Tibial nerve (tissue), 4 donors: Measurements from ENCODE around the gene MAN2A2.

Experiments used
- EP300 ChIP-seq, 2 donors: sonication (generic); formaldehyde crosslinking; IDR thresholded peaks; one replicate each; pipeline ENCODE4 v1.6.1; 2017; ENCODE audit warnings: antibody characterized with exemption in 2 of 2, mild to moderate bottlenecking in 1 of 2
- POLR2A ChIP-seq, 2 donors: fragments of 450-650 bp; IDR thresholded peaks; one replicate each; pipeline ENCODE4 v1.6.1; 2017; ENCODE audit warnings: antibody characterized with exemption in 2 of 2, mild to moderate bottlenecking in 2 of 2, moderate library complexity in 2 of 2
- TF ChIP-seq, protein P1 (sequence below), 5 experiments: fragments of 200-600 bp in 3 of 5; fragments of 450-650 bp in 2 of 5; sonication (generic) in 3 of 5; IDR thresholded peaks; one replicate each; pipeline ENCODE4 v1.5.1; 2016 to 2019; ENCODE audit warnings: antibody characterized with exemption in 5 of 5, mild to moderate bottlenecking in 3 of 5, moderate library complexity in 2 of 5

DNA sequence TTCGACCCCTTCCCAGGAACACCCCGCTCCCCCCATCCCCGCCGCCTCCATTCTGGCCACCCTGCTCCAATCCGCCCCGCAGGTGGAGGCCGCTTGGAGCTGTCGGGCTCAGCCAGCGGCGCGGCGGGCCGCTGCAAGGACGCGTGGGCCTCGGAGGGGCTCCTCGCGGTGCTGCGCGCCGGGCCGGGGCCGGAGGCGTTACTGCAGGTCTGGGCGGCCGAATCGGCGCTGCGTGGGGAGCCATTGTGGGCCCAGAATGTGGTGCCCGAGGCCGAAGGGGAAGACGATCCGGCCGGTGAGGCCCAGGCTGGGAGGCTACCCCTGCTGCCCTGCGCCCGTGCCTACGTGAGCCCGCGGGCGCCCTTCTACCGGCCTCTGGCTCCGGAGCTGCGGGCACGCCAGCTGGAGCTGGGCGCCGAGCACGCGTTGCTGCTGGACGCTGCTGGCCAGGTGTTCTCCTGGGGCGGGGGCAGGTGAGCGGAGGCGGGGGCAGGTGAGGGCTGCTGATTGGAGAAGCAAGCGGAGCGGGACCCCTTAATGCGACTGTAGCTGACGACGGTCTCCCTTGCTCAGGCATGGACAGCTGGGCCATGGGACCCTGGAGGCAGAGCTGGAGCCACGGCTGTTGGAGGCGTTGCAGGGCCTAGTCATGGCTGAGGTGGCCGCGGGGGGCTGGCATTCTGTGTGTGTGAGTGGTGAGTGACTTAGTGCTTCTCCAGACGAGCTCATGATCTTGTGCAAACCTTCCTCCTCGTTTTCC is 54.1 kb downstream of the MAN2A2 start:
- TF ChIP-seq, protein P1, sequence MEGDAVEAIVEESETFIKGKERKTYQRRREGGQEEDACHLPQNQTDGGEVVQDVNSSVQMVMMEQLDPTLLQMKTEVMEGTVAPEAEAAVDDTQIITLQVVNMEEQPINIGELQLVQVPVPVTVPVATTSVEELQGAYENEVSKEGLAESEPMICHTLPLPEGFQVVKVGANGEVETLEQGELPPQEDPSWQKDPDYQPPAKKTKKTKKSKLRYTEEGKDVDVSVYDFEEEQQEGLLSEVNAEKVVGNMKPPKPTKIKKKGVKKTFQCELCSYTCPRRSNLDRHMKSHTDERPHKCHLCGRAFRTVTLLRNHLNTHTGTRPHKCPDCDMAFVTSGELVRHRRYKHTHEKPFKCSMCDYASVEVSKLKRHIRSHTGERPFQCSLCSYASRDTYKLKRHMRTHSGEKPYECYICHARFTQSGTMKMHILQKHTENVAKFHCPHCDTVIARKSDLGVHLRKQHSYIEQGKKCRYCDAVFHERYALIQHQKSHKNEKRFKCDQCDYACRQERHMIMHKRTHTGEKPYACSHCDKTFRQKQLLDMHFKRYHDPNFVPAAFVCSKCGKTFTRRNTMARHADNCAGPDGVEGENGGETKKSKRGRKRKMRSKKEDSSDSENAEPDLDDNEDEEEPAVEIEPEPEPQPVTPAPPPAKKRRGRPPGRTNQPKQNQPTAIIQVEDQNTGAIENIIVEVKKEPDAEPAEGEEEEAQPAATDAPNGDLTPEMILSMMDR (IDR thresholded peaks at IDR 0.05): no peak
- TF ChIP-seq EP300 (IDR thresholded peaks at IDR 0.05): no peak
- TF ChIP-seq POLR2A (IDR thresholded peaks at IDR 0.05): no peak
